ENCODE results near the gene PALM3. TPM values are rescaled to one million over a fixed set of nuclear protein-coding genes. Genes with fewer than 3 reads are reported as not detected.

Gene PALM3
- total and polyA plus RNA-seq, 9 donors, result 0.17 to 2.6 (median 0.33) TPM; not detected in 2

GRCh38 chr19:14086098-14086497, 24.2 kb upstream of the PALM3 start:
- DNase-seq, result no peak
- H3K4me1 ChIP-seq (ENCODE audit: insufficient read depth), result no peaks in the 10 kb centered on the region
- H3K9me3 ChIP-seq, result no peaks in the 10 kb centered on the region
- intact Hi-C loops (cut with DNase I), result loop anchor here in 2 of 4 donors (10.0 kb wide), 2 partner anchors 49 to 321 kb away; partner anchors contain the start of genes ASF1B (in 1 of the 2) and MRI1 (in 1 of the 2)
- TF ChIP-seq, protein P1, sequence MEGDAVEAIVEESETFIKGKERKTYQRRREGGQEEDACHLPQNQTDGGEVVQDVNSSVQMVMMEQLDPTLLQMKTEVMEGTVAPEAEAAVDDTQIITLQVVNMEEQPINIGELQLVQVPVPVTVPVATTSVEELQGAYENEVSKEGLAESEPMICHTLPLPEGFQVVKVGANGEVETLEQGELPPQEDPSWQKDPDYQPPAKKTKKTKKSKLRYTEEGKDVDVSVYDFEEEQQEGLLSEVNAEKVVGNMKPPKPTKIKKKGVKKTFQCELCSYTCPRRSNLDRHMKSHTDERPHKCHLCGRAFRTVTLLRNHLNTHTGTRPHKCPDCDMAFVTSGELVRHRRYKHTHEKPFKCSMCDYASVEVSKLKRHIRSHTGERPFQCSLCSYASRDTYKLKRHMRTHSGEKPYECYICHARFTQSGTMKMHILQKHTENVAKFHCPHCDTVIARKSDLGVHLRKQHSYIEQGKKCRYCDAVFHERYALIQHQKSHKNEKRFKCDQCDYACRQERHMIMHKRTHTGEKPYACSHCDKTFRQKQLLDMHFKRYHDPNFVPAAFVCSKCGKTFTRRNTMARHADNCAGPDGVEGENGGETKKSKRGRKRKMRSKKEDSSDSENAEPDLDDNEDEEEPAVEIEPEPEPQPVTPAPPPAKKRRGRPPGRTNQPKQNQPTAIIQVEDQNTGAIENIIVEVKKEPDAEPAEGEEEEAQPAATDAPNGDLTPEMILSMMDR (IDR thresholded peaks at IDR 0.05), result no peak
- TF ChIP-seq POLR2A (IDR thresholded peaks at IDR 0.05), result no peak
- TF ChIP-seq EP300 (IDR thresholded peaks at IDR 0.05), result no peak
- no peaks in the 10 kb centered on the region for H3K27me3 ChIP-seq
- no peak overlapping the region for H3K4me3 ChIP-seq
- H3K36me3 ChIP-seq, result no peaks in the 10 kb centered on the region
- WGBS, 3 donors, result 82 to 92% (median 84%) methylated on average over 5 of the region's 5 CpGs
- no peak overlapping the region for H3K27ac ChIP-seq

GRCh38 chr19:14085309-14085995, 23.6 kb upstream of the PALM3 start, which contains the start of gene C19orf67:
C19orf67 (minus strand) TSS chr19:14085783; CDS start chr19:14085627, 156 bp downstream.
- WGBS, 3 donors, result 46 to 70% (median 65%) methylated on average over 52 to 54 of the region's 54 CpGs
- H3K9me3 ChIP-seq, result no peaks in the 10 kb centered on the region
- TF ChIP-seq EP300 (IDR thresholded peaks at IDR 0.05), result no peak
- TF ChIP-seq, protein P1 (IDR thresholded peaks at IDR 0.05), result no peak
- no peak for TF ChIP-seq POLR2A (IDR thresholded peaks at IDR 0.05)
- peaks cover 2% of the 10 kb centered on the region for H3K4me1 ChIP-seq (ENCODE audit: insufficient read depth)
- no peaks in the 10 kb centered on the region for H3K27me3 ChIP-seq
- DNase-seq, result peak in 1 of 5 donors; percentile 39
- intact Hi-C loops (cut with DNase I), result loop anchor here in 2 of 4 donors (10.0 kb wide), 2 partner anchors 49 to 321 kb away; partner anchors contain the start of genes ASF1B (in 1 of the 2) and MRI1 (in 1 of the 2)
- no peak within 1 kb of the TSS for H3K27ac ChIP-seq
- no peak within 1 kb of the TSS for H3K4me3 ChIP-seq
- no peaks in the 10 kb centered on the region for H3K36me3 ChIP-seq

DNA sequence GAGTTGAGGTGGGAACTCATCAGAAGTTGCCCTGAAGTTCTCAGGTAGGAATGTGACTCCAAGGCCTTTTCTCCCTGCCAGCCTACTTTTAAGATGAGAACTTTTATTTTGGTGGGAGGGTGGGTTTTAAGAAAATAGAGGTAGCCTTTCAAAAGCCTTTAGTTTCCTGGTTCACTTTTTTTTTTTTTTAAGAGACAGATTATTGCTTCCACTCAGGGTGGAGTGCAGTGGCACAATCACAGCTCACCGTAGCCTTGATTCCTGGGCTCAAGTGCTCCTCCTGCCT, 20.7 kb upstream of the PALM3 start:
- DNase-seq, result no peak
- no peak overlapping the region for H3K27ac ChIP-seq
- intact Hi-C loops (cut with DNase I), result loop anchor here in 2 of 4 donors (5.0 to 10.0 kb wide), 3 partner anchors 35 to 318 kb away; partner anchors contain the start of genes ASF1B (in 1 of the 2), MRI1 (in 1 of the 2) and PRKACA (in 1 of the 2)
- H3K27me3 ChIP-seq, result no peaks in the 10 kb centered on the region
- WGBS, 3 donors, result 0 to 87% (median 31%) methylated on average over 1 of the region's 1 CpG
- no peaks in the 10 kb centered on the region for H3K9me3 ChIP-seq
- H3K36me3 ChIP-seq, result no peaks in the 10 kb centered on the region
- TF ChIP-seq EP300 (IDR thresholded peaks at IDR 0.05), result no peak
- TF ChIP-seq, protein P1 (IDR thresholded peaks at IDR 0.05), result no peak
- no peak for TF ChIP-seq POLR2A (IDR thresholded peaks at IDR 0.05)
- H3K4me3 ChIP-seq, result no peak overlapping the region
- H3K4me1 ChIP-seq (ENCODE audit: insufficient read depth), result peaks cover 5% of the 10 kb centered on the region

- 15 to 28% (median 20%) methylated on average over 17 to 24 of the region's 24 CpGs for WGBS, 3 donors
- Histone ChIP-seq H3K4me3 (peak overlapping the region; percentile 69), H3K4me1 (ENCODE audit: insufficient read depth) (peaks cover 5% of the 10 kb centered on the region), H3K9me3 (no peaks in the 10 kb centered on the region), H3K27ac (peak overlapping the region; percentile 63 to 83), H3K27me3 (no peaks in the 10 kb centered on the region), H3K36me3 (no peaks in the 10 kb centered on the region)
- TF ChIP-seq EP300 (IDR thresholded peaks at IDR 0.05) (no peak), POLR2A (IDR thresholded peaks at IDR 0.05) (no peak)
- TF ChIP-seq, protein P1 (IDR thresholded peaks at IDR 0.05), result no peak
- intact Hi-C loops (cut with DNase I), result loop anchor here in 2 of 4 donors (5.0 to 10.0 kb wide), 3 partner anchors 35 to 317 kb away; partner anchors contain the start of genes ASF1B (in 1 of the 2), MRI1 (in 1 of the 2) and PRKACA (in 1 of the 2)
- peak in 2 of 5 donors; percentile 64 to 73 for DNase-seq
Measured at GRCh38 chr19:14081797-14082674, 20.2 kb upstream of the PALM3 start.

All from ovary (tissue), 9 donors.